CD4-positive, alpha-beta T cell treated with Interleukin-15 for 4 hours (primary cell): ENCODE data around the gene NUBPL.
"Not testable (repeated sequence)": the region's sequence is repeated elsewhere in the genome, so short reads cannot be mapped to it uniquely, and the experiment has no call there.

Experiments
- DNase-seq: peaks from one replicate; pipeline ENCODE4 v3.0.0-alpha.2; 2020; ENCODE audit warnings: low spot score

The NUBPL gene

DNA sequence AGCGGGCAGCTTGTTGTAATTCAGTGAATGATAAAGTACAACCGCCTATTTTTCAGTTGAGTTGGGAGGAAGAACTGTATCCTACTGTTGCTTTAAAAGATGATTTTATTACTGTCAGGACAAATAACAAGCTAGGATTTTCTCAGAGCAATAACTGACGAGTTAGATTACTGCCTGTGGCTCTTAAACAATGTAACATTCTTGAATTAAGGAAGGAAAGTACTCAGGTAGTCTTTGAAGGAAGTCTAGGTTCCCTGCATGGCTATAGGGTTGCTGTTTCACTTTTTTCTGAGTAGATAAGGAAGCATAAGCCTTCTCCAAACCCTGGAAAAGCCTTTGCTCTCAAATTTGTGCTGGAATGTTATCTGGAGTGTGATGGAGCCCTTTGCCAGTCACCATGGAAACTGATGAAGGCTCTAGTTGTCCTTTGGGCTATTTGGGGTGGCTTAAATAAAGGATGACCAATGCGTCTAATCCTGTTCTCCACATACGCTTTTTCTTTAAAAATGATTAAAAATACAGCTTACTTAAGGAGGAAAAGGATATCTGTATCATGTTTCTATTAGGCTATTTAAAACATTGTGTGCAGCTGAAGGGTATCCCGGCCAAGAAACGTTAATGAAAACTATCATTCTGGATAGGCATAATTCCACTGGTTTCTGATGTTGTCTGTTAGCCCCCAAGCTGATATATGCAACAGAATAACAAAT is 17.7 kb downstream of the NUBPL start:
- no peak for DNase-seq

DNA sequence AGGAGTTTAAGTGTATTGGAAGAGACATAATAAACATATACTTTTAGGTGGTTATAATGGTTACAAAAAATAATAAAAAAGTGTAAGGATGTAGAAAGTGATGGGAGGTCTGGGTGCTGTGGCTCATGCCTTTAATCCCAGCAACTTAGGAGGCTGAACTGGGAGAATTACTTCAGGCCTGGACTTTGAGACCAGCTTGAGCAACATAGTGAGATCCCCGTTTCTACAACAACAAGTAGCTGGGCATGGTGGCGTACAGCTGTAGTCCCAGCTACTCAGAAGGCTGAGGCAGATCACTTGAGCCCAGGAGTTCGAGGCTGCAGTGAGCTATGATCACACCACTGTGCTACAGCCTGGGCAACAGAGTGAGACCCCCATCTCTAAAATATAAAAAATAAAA is 19.0 kb downstream of the NUBPL start:
- DNase-seq, result no peak

- no peak for DNase-seq
These were observed 21.1 kb downstream of the NUBPL start for GRCh38 chr14:31582286-31582691.

DNA sequence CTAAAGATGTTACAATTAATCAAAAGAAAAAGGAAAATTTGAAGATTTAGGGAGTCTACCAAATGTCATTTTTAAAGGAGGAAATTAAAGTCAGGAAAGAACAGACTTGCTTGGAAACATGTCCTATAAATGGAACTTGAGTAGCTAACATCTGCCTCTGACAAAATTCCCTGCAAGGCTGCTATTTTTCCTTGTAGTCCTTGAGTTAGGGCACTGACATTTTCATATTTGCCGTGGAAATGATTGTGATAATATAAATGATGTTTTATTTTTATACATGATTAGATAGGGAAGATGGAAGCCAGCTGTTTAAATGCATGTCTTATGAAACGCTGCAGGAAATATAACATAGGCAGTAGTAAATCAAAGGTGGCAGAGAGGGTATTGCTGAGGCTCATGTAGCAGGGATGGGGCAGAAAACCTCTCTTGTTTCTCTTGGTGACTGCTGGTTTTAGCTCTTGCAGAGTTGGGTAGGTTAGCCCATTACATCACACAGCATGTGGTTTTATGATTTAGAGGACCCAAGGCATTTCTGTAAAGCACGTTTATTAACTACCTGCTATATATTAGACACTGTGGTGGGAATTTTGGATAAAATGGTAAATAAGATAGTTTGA is 21.7 kb downstream of the NUBPL start:
- no peak for DNase-seq

DNA sequence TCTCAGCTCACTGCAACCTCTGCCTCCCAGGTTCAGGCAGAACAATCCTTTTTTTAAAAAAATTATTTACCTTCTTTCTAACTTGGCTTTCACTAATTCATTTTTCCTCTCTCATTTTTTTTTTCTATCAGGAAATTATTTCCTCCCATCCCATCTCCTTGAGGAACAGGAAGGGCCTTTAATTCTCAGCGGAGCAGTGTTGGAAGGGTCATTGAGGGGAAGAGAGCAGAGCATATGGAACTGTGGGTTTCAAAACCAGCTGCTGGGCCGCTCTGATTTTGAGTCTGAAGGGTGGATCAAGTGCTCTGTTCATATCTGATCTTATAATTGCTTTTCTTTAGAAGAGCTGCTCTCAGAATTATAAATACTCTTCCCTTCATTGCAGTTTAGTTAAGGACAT is 29.0 kb downstream of the NUBPL start:
- no peak for DNase-seq

GRCh38 chr14:31592122-31592521 is 30.9 kb downstream of the NUBPL start:
- no peak for DNase-seq

GRCh38 chr14:31592631-31593030 is 31.4 kb downstream of the NUBPL start:
- no peak for DNase-seq

- DNase-seq, result no peak
These were observed 35.3 kb downstream of the NUBPL start for GRCh38 chr14:31596342-31597095.

DNA sequence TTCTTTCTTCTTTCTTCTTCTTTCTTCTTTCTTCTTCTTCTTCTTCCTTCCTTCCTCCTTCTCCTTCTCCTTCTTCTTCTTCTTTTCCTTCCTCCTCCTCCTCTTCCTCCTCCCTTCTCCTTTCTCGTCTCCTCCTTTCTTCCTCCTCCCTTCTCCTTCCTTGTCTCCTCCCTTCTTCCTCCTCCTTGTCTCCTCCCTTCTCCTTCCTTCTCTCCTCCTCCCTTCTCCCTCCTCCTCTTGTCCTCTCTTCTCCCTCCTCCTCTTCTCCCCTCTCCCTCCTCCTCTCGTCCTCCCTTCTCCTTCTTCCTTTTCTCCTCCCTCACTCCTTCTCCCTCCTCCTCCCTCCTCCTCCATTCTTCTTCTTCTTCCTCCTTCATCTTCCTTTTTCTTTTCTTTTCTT is 44.5 kb downstream of the NUBPL start:
- no peak for DNase-seq

DNA sequence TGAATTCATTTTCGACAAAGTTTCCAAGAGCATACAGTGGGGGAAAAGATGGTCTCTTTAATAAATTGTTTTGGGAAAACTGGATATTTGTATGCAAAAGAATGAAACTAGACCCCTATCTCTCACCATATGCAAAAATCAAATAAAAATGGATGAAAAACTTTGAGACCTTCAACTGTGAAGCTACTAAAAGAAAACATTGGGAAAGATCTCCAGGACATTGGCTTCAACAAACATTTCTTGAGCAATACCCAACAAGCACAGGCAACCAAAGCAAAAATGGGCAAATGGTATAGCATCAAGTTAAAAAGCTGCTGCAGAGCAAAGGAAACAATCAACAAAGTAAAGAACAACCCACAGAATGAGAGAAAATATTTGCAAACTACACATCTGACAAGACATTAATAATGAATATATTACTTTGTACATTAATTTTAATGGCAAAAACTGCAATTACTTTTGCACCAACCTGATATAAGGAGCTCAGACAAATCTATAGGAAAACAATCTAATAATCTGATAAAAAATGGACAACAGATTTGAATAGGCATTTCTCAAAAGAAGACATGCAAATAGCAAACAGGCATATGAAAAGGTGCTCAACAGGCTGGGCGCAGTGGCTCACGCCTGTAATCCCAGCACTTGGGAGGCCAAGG is 50.7 kb downstream of the NUBPL start:
- DNase-seq, result no peak

DNA sequence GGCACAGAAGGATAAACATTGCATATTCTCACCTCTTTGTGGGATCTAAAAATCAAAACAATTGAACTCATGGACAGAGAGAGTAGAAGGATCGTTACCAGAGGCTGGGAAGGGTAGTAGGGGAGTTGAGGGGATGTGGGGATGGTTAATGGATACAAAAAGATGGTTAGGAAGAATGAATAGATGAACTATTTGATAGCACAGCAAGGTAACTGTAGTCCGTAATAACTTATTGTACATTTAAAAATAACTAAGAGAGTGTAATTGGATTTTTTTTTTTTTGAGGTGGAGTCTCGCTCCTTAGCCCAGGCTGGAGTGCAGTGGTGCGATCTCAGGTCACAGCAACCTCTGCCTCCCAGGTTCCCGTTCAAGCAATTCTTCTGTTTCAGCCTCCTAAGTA is 52.0 kb downstream of the NUBPL start:
- DNase-seq, result no peak

DNA sequence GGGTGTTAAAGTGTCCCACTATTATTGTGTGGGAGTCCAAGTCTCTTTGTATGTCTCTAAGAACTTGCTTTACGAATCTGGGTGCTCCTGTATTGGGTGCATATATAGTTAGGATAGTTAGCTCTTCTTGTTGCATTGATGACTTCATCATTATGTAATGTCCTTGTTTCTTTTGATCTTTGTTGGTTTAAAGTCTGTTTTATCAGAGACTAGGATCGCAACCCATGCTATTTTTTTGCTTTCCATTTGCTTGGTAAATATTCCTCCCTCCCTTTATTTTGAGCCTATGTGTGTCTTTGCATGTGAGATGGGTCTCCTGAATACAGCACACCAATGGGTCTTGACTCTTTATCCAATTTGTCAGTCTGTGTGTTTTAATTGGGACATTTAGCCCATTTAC is 57.7 kb downstream of the NUBPL start:
- not testable (repeated sequence) for DNase-seq

- no peak for DNase-seq
These were observed 58.2 kb downstream of the NUBPL start for GRCh38 chr14:31619440-31619839.

DNA sequence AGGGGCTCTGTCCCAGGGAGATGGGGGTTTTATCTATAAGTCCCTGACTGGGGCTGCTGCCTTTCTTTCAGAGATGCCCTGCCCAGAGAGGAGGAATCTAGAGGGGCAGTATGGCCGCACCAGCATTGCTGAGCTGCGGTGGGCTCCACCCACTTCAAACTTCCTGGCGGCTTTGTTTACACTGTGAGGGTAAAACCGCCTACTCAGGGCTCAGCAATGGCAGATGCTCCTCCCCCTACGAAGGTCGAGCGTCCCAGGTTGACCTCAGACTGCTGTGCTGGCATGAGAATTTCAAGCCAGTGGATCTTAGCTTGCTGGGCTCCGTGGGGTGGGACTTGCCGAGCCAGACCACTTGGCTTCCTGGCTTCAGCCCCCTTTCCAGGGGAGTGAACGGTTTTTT is 59.7 kb downstream of the NUBPL start:
- DNase-seq, result not testable (repeated sequence)

- DNase-seq, result no peak
These were observed 60.9 kb downstream of the NUBPL start for GRCh38 chr14:31622060-31622459.

DNA sequence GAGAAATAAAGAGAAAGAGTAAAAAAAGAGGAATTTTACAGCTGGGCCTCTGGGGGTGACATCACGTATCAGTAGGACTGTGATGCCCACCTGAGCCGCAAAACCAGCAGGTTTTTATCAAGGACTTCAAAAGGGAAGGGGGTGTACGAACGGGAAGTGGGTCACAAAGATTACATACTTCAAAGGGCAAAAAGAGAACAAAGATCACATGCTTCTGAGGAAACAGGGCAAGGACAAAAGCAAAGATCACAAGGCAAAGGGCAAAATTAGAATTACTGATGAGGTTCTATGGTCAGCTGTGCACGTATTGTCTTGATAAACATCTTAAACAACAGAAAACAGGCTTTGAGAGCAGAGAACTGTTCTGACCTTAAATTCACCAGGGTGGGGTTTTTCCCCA is 91.7 kb downstream of the NUBPL start:
- DNase-seq, result not testable (repeated sequence)

DNA sequence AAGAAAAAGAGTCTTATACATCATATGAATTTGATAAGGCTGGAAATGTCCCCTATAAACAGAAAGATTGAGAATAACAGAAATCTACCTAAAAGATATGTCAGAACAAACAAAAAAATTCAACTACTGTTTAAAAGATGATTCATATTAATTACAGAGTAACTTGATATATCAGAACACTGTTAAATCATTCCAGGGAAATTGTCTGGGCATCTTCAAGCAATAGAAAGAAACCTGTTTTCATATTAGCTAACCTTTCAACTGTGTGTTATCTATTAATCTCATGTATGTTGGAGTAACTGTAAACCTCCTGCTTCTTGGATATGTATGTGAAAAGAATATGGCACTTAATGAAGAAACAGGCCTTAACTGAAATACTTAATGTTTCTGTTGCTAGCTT is 96.7 kb downstream of the NUBPL start:
- DNase-seq, result no peak

GRCh38 chr14:31659278-31659677 is 98.1 kb downstream of the NUBPL start:
- no peak for DNase-seq

DNA sequence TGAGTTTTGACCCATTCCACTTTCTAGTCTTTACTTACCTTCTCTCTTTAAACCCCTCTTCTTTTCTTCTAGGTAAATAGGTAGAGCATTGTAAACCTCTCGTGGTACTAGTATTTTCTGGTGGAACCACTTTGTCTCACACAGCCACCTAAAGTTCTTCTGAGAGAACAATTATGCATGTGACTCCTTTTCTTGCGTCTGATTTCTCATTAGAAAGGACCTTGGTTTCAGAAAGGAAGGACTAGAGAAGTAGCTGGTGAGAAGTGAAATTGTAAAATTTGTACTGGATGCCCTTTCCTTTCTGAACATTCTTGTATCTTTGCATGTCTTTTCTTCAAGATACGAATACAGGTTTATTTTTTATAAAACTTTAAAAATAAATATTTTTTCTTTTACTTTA is 99.0 kb downstream of the NUBPL start:
- no peak for DNase-seq

DNA sequence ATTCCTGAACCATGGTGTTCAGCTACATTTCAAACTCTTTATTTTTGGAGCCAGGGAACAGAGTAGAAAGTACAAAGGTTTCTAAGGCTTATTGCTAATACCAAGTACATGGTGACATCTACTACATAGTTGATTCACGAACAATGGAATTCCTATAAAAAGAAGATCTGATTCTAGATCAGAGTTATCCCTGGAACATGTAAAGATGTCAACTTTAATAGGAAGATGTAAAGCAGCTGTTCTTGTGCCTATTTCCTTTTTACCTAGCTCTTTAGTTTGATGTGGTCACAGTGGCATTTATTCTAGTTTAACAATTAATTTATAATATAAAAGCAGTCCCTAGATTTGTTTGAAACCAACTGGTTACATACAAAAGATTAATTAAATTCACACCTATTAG is 99.5 kb downstream of the NUBPL start:
- no peak for DNase-seq

GRCh38 chr14:31668348-31668747 is 107.1 kb downstream of the NUBPL start:
- DNase-seq, result no peak

GRCh38 chr14:31672709-31673108 is 111.5 kb downstream of the NUBPL start:
- DNase-seq, result no peak

DNA sequence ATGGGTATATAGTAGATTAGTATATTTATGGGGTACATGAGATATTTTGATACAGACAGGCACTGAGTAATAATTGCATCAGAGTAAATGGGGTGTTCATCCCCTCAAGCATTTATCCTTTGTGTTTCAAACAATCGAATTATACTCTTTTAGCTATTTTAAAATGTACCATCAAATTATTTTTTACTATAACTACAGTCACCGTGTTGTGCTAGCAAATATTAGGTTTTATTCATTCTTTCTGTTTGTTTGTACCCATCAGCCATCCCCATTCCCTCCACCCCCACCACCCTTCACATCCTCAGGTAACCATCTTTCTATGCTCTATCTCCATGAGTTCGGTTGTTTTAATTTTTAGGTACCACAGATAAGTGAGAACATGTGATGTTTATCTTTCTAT is 115.8 kb downstream of the NUBPL start:
- no peak for DNase-seq
